Activated T-helper 1 cell treated with anti-CD3 and anti-CD28 coated beads, Interleukin-2, amount 50 U/mL, for 16 hours (primary cell): ENCODE measurements around the gene STARD4.

Source experiments
- DNase-seq, 2 donors: peaks; one replicate each; pipeline ENCODE4 v3.0.0-alpha.2; 2020; ENCODE audit warnings: low read depth in 1 of 2, low spot score in 1 of 2

The STARD4 gene, protein sequence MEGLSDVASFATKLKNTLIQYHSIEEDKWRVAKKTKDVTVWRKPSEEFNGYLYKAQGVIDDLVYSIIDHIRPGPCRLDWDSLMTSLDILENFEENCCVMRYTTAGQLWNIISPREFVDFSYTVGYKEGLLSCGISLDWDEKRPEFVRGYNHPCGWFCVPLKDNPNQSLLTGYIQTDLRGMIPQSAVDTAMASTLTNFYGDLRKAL

DNA sequence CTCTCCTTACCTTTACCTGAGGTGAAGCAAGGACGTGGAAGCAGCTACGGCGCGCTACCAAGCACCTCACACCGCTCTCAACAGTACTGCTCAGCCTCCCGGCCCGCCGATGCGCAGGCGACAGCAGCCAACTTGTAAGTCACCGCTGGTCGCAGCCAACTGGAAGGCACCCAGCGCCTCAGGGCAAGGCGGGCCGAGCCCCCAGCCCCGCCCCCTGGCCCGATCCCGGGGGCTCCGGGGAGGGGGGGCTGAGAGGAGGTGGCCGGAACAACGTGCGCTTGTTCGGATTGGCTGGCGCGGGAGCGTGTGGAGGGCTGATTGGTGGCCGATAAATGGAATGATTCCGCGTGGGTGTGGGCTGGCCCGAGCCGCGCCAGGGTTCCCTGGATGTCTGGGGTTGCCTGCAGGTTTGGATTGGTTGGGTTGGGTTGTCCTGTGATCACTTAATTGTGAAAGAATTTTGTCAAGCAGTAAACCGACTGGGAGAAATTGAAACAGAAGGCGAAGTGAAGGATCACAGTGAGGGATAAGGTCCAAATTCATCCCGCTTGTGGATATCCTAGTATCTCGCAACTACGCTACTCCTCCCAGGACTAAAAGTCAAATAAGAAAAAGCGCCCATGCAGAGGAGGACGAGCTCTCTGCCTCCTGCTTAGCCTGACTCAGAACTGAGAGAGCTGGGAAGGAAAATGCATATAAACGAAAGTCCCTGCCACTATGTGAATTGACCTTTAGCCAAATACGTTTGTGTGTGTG, at the start of gene STARD4:
STARD4 (minus strand) TSS at position 161 of the 756 bp plus-strand sequence. CDS start 5,102 bp downstream, outside the sequence.
- peak; percentile 82 to 91 for DNase-seq

GRCh38 chr5:111559680-111560079, 47.3 kb upstream of the STARD4 start:
- DNase-seq: no peak

DNA sequence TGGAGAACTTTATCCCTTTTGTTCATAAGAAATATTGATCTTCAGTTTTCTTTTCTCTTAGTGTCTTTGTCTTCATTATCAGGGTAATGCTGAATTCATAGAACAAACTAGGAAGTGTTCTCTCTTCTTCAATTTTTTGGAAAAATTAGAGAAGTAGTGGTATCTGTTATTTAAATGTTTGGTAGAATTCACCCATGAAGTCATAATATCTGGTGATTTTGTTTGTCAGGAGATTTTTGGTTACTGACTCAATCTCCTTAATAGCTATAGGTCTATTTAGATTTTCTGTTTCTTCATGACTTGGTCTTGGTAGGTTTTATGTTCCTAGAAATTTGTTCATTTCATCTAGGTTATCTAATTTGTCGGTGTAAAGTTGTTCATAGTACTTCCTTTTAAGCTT, 45.4 kb upstream of the STARD4 start:
- no peak for DNase-seq

DNA sequence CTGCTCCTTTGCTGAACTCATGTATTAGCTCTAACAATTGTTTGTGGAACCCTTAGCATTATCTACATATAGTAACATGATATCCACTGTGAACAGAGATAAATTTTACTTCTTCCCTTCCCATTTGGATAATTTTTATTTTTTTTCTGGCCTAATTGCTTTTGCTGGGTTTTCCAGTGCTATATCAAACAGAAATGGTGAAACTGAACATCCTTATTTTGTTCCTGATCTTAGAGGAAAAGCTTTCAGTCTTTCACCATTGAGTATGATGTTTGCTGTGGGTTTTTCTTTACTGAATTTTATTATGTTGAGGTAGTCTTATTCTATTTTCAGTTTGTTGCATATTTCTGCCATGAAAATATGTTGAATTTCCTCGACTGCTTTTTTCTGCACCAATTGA, 44.8 kb upstream of the STARD4 start:
- no peak for DNase-seq

- DNase-seq: no peak
These were observed 44.2 kb upstream of the STARD4 start for GRCh38 chr5:111556501-111556900.

DNA sequence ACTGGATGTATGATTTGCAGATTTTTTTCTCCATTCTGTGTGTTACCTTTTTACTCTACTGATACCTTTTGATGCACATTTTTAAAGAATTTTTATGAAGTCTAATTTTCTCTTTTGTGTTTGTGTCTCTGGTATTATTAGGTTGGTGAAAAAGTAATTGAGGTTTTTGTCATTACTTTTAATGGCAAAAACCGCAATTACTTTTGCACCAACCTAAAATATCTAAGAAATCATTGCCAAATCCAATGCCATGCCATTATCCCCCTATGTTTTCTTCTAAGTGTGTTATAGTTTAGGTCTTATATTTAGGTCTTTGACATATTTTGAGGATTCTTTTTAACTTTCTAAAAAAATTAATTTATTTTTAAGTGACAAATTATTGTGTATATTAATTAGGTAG, 43.4 kb upstream of the STARD4 start:
- no peak for DNase-seq

DNA sequence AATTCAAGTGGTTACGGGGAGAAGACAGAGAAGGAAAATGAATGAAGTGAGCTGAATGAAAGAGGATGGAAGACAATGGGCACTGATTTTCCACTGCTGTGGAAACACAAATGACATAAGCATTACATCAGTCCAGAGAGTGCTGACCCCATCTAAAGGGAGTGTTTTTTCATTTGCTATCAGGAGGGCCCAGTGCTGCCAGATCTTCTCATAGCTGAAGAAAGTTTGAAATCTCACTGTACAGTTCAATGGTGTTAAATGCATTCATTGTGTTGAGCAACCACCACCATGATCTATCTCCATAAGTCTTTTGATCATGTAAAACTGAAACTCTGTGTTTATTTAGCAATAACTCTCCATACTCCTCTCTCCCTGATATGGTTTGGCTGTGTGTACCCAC, 41.5 kb upstream of the STARD4 start:
- no peak for DNase-seq

DNA sequence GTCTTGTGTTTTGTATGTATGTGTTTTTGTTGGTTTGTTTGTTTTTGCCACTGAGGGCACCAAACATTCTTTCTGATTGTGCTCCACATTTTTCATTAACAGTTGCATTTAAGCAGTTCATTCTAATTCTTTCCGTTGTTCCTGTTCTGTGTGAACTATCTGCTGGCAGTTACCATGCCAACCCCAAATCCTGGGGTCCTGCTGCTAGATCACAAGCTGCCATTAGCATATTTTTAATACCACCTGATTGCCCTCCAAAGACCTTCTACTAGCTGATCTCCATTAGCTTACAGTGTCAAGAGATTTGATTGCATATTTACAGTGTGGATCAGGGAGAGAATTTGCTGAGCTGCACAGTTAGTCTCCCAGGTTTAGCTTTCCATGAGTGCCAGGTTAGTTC, 40.6 kb upstream of the STARD4 start:
- no peak for DNase-seq

DNA sequence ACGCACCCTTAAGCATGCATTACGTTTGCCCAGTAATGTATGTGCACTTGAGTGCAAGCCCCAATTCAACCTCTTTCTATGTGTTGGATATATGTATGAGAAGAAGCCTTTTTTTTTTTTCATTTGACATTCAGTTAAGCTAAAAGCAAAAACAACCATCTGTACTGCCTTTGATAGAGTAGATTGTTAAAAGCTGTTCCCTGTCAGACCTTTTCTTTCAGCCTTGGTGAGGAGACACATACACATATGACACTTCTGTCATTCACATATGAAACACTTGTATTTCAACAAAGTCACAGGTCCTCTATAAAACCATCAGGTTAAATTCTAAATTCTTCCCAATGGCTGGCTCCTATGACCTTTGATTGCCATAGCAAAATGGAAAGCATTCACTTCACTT, 40.2 kb upstream of the STARD4 start:
- no peak for DNase-seq

- DNase-seq: no peak
These were observed 39.4 kb upstream of the STARD4 start for GRCh38 chr5:111551569-111552275.

GRCh38 chr5:111551161-111551560, 38.8 kb upstream of the STARD4 start:
- DNase-seq: no peak

DNA sequence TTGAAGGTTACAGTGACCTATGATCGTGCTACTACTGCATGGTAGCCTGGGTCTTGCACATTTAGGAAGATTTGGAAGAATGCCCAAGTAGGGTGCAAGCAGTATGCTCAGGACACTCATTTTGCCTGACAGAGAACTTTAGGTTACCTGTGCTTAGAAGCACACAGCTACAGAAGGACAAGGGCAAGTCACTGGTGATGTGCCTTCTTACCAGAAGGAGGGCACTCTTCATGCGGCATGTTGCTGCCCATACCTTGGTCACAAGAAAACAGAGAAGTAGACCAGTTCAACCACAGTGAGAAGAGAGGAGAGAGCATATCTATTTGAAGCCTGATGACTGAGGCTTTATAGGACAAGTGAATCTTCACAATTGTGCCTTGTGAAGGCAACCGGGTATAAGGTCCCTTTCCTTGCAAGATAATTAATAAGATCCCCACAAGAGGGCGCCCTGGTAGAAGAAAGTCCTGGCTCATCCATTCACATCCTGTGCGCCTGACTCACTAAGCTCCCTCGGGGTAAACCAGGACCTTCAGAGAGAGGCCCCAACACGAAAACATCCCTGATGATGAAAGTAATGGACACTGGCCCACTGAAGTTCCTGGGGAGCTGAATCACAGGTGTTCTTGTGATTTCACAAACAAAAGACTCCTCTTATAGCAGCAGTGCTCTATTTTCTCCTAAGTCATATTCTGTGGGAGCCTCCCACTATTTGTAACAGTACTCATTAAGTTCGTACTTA, 38.1 kb upstream of the STARD4 start:
- DNase-seq: peak; percentile 24 to 41

GRCh38 chr5:111548992-111549649, 36.8 kb upstream of the STARD4 start:
- no peak for DNase-seq

DNA sequence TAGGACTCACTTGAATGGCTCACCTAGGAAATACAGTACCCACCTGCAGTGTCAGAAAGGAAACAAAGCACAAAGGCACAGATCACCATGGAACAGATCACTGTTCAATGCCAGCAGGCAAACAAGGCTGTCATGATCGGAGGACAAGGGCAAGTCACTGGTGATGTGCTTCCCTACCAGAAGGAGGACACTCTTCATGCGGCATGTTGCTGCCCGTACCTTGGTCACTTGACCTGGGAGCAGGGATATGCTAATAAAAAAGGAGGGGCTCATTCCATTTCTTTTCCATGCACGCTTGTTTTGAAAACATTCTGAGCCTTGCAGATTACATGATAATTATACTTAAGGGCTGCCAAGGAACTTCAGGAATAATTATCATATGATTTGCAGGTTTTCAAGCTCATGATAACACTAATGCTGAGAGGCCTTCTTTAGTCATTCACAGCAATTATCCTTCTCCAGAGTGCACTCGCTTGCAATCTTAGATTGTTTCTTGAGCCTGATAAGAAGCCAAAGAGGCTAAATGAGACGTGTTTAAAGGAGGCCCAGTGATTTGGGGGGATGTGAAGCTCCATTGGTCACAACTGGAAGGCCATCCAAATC, 36.1 kb upstream of the STARD4 start:
- DNase-seq: no peak

- DNase-seq: no peak
These were observed 32.7 kb upstream of the STARD4 start for GRCh38 chr5:111545031-111545430.

GRCh38 chr5:111537141-111538024, 25.0 kb upstream of the STARD4 start:
- DNase-seq: no peak

- DNase-seq: no peak
These were observed 23.7 kb upstream of the STARD4 start for GRCh38 chr5:111535879-111536549.

DNA sequence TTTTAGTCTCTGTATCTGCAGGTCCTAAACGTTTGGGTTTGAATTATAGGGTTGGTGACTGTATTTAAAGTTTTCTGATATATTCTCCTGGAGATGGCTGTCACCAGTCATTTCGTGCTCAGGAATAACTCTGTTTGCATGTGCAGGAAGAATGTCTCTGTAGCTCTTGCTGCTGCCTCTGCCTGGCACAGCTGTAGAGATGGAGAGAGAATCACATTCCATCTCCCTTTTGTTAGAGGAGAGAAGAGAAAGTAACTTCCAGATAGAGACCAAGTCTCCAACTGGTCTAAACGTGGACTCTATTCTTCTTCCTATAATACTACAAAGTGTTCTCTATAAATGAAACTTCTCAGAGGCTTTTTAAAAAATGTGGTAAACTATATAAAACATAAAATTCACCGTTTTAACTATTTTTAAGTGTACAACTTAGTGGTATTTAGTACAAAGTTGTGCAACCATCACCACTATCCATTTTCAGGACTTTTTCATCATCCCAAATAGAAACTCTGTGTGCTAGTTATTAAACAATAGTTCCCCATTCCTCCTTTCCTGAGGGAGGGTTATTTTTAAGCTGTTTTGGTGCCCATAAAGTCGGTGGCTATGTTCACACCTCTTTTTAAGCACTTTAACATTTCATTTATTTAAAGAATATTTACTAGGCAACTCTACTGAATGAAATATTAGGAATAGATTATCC, 20.7 kb upstream of the STARD4 start:
- no peak for DNase-seq
